Liver (tissue), 3 donors: Measurements from ENCODE around the gene MEIS2.

Experiments
- EGR1 ChIP-seq, 2 donors: IDR thresholded peaks; 2 replicates each; pipeline ENCODE4 v1.6.1; 2016 to 2018; ENCODE audit warnings: antibody characterized with exemption in 2 of 2, low read depth in 2 of 2
- FOXA1 ChIP-seq: IDR thresholded peaks from 2 replicates; pipeline ENCODE4 v1.6.1; 2016; ENCODE audit warnings: antibody characterized with exemption
- JUND ChIP-seq, 2 donors: IDR thresholded peaks; 2 replicates each; pipeline ENCODE4 v1.6.1; 2016; ENCODE audit warnings: antibody characterized with exemption in 2 of 2
- MAX ChIP-seq: IDR thresholded peaks from 2 replicates; pipeline ENCODE4 v1.6.1; 2016; ENCODE audit warnings: antibody characterized with exemption
- RAD21 ChIP-seq, 2 donors: IDR thresholded peaks; 2 replicates each; pipeline ENCODE4 v1.6.1; 2016; ENCODE audit warnings: antibody characterized with exemption in 2 of 2, mild to moderate bottlenecking in 2 of 2
- RXRA ChIP-seq, 2 donors: IDR thresholded peaks; 2 replicates each; pipeline ENCODE4 v1.6.1; 2017 to 2018; ENCODE audit warnings: antibody characterized with exemption in 2 of 2, mild to moderate bottlenecking in 1 of 2
- TAF1 ChIP-seq: conservative IDR thresholded peaks from 2 replicates; pipeline ENCODE4 v1.6.1; 2016; ENCODE audit warnings: antibody characterized with exemption, mild to moderate bottlenecking
- YY1 ChIP-seq: IDR thresholded peaks from 2 replicates; pipeline ENCODE4 v1.6.1; 2016; ENCODE audit warnings: antibody characterized with exemption, mild to moderate bottlenecking
- TF ChIP-seq, protein P1 (sequence below): fragments of 150-350 bp; IDR thresholded peaks from 2 replicates; pipeline ENCODE4 v1.5.1; 2017; ENCODE audit warnings: improper control_type of control experiment, low read depth, low read length; ENCODE audit not compliant: missing input control
- TF ChIP-seq, protein P2 (sequence below): IDR thresholded peaks from 2 replicates; pipeline ENCODE4 v1.6.1; 2016; ENCODE audit warnings: antibody characterized with exemption, mild to moderate bottlenecking
- donor health status: healthy.
- donor health status: healthy.

- TF ChIP-seq YY1, result no peak
- TF ChIP-seq, protein P1, sequence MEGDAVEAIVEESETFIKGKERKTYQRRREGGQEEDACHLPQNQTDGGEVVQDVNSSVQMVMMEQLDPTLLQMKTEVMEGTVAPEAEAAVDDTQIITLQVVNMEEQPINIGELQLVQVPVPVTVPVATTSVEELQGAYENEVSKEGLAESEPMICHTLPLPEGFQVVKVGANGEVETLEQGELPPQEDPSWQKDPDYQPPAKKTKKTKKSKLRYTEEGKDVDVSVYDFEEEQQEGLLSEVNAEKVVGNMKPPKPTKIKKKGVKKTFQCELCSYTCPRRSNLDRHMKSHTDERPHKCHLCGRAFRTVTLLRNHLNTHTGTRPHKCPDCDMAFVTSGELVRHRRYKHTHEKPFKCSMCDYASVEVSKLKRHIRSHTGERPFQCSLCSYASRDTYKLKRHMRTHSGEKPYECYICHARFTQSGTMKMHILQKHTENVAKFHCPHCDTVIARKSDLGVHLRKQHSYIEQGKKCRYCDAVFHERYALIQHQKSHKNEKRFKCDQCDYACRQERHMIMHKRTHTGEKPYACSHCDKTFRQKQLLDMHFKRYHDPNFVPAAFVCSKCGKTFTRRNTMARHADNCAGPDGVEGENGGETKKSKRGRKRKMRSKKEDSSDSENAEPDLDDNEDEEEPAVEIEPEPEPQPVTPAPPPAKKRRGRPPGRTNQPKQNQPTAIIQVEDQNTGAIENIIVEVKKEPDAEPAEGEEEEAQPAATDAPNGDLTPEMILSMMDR, result no peak
- TF ChIP-seq EGR1 (IDR thresholded peaks at IDR 0.05; ENCODE audit: low read depth in 2 of 2), result no peak
- TF ChIP-seq RAD21 (IDR thresholded peaks at IDR 0.05), result no peak
- TF ChIP-seq, protein P2, sequence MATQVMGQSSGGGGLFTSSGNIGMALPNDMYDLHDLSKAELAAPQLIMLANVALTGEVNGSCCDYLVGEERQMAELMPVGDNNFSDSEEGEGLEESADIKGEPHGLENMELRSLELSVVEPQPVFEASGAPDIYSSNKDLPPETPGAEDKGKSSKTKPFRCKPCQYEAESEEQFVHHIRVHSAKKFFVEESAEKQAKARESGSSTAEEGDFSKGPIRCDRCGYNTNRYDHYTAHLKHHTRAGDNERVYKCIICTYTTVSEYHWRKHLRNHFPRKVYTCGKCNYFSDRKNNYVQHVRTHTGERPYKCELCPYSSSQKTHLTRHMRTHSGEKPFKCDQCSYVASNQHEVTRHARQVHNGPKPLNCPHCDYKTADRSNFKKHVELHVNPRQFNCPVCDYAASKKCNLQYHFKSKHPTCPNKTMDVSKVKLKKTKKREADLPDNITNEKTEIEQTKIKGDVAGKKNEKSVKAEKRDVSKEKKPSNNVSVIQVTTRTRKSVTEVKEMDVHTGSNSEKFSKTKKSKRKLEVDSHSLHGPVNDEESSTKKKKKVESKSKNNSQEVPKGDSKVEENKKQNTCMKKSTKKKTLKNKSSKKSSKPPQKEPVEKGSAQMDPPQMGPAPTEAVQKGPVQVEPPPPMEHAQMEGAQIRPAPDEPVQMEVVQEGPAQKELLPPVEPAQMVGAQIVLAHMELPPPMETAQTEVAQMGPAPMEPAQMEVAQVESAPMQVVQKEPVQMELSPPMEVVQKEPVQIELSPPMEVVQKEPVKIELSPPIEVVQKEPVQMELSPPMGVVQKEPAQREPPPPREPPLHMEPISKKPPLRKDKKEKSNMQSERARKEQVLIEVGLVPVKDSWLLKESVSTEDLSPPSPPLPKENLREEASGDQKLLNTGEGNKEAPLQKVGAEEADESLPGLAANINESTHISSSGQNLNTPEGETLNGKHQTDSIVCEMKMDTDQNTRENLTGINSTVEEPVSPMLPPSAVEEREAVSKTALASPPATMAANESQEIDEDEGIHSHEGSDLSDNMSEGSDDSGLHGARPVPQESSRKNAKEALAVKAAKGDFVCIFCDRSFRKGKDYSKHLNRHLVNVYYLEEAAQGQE, result no peak
- TF ChIP-seq TAF1, result no peak
- TF ChIP-seq RXRA (IDR thresholded peaks at IDR 0.05), result no peak
- no peak for TF ChIP-seq JUND (IDR thresholded peaks at IDR 0.05)
- no peak for TF ChIP-seq MAX
- no peak for TF ChIP-seq FOXA1
These were observed 55.3 kb downstream of the MEIS2 start for GRCh38 chr15:37044915-37045648.
